Activated B cell treated with CpG ODN at 0.5 μM for 24 hours (primary cell): ENCODE results near the gene PRKN. TPM values are rescaled to one million over a fixed set of nuclear protein-coding genes. Genes with fewer than 3 reads are reported as not detected.

Experiments
- ATAC-seq: fragments of 200-7000 bp; cut with Tn5 transposase; one replicate; pipeline ENCODE4 v1.10.0; 2021; ENCODE audit warnings: low read depth, mild to moderate bottlenecking, moderate library complexity
- CTCF ChIA-PET: fragments of 350-600 bp; sonication (Branson Sonifier 250); formaldehyde crosslinking; loops from one replicate; lab custom pipeline; 2021; ENCODE audit warnings: antibody characterized with exemption; lab: Charles Lee
- POLR2A ChIA-PET: fragments of 350-600 bp; sonication (Branson Sonifier 250); formaldehyde crosslinking; loops from one replicate; lab custom pipeline; 2021; ENCODE audit warnings: antibody characterized with exemption; lab: Charles Lee
- DNase-seq: peaks from one replicate; pipeline ENCODE4 v3.0.0; 2022
- H3K27ac Mint-ChIP-seq: one replicate; pipeline ENCODE4 v1.8.0; 2020; ENCODE audit warnings: mixed read lengths
- H3K27me3 Mint-ChIP-seq: one replicate; pipeline ENCODE4 v1.8.0; 2021; ENCODE audit warnings: mixed read lengths
- H3K36me3 Mint-ChIP-seq: one replicate; pipeline ENCODE4 v1.8.0; 2021; ENCODE audit warnings: low read depth, mixed read lengths
- H3K4me1 Mint-ChIP-seq: one replicate; pipeline ENCODE4 v1.8.0; 2021; ENCODE audit warnings: mixed read lengths
- H3K4me3 Mint-ChIP-seq: one replicate; pipeline ENCODE4 v1.8.0; 2020; ENCODE audit warnings: mild to moderate bottlenecking, mixed read lengths
- H3K9me3 Mint-ChIP-seq: one replicate; pipeline ENCODE4 v1.8.0; 2020; ENCODE audit warnings: mixed read lengths
- CTCF ChIP-seq: fragments of 200-600 bp; IDR thresholded peaks from one replicate; pipeline ENCODE4 v1.8.0; 2022; ENCODE audit warnings: antibody characterized with exemption, mild to moderate bottlenecking
- intact Hi-C: fragments of 100-400 bp; cut with micrococcal nuclease; formaldehyde crosslinking; loops from one replicate; pipeline ENCODE4 v1.15.1; 2024
- total RNA-seq: library from RNA; stranded (reverse); gene quantifications from 2 replicates; pipeline ENCODE4 v1.2.3, GENCODE V29; 2022

Gene PRKN
- total RNA-seq, 1 donor from 2014 or later = 2.3 TPM

GRCh38 chr6:161522276-161522675 is 1205.3 kb downstream of the PRKN start:
- TF ChIP-seq CTCF = no peak
- no peaks in the 10 kb centered on the region for H3K4me1 Mint-ChIP-seq
- no peaks in the 10 kb centered on the region for H3K36me3 Mint-ChIP-seq
- DNase-seq (no peak), ATAC-seq (no peak)
- intact Hi-C loops = no loop called here
- POLR2A ChIA-PET = no interaction called here
- H3K4me3 Mint-ChIP-seq = no peak overlapping the region
- H3K27ac Mint-ChIP-seq = no peak overlapping the region
- no peaks in the 10 kb centered on the region for H3K27me3 Mint-ChIP-seq
- peaks cover 4% of the 10 kb centered on the region for H3K9me3 Mint-ChIP-seq
- CTCF ChIA-PET = no interaction called here

GRCh38 chr6:161511447-161512095 is 1216.0 kb downstream of the PRKN start:
- POLR2A ChIA-PET = no interaction called here
- H3K4me3 Mint-ChIP-seq = no peak overlapping the region
- no peaks in the 10 kb centered on the region for H3K9me3 Mint-ChIP-seq
- DNase-seq = no peak
- no peak overlapping the region for H3K27ac Mint-ChIP-seq
- H3K27me3 Mint-ChIP-seq = no peaks in the 10 kb centered on the region
- intact Hi-C loops = no loop called here
- CTCF ChIA-PET = no interaction called here
- no peak for ATAC-seq
- no peaks in the 10 kb centered on the region for H3K36me3 Mint-ChIP-seq
- no peaks in the 10 kb centered on the region for H3K4me1 Mint-ChIP-seq
- TF ChIP-seq CTCF = no peak

GRCh38 chr6:161508341-161508740 is 1219.2 kb downstream of the PRKN start:
- peaks cover 2% of the 10 kb centered on the region for H3K9me3 Mint-ChIP-seq
- ATAC-seq (no peak), DNase-seq (no peak)
- H3K4me1 Mint-ChIP-seq = no peaks in the 10 kb centered on the region
- intact Hi-C loops = no loop called here
- no peak overlapping the region for H3K4me3 Mint-ChIP-seq
- ChIA-PET POLR2A (no interaction called here), CTCF (no interaction called here)
- H3K36me3 Mint-ChIP-seq = no peaks in the 10 kb centered on the region
- no peaks in the 10 kb centered on the region for H3K27me3 Mint-ChIP-seq
- TF ChIP-seq CTCF = no peak
- no peak overlapping the region for H3K27ac Mint-ChIP-seq

GRCh38 chr6:161507375-161507774 is 1220.2 kb downstream of the PRKN start:
- intact Hi-C loops = no loop called here
- Mint-ChIP-seq H3K4me1 (no peaks in the 10 kb centered on the region), H3K36me3 (no peaks in the 10 kb centered on the region), H3K9me3 (peaks cover 2% of the 10 kb centered on the region), H3K27me3 (no peaks in the 10 kb centered on the region), H3K4me3 (no peak overlapping the region), H3K27ac (no peak overlapping the region)
- no peak for TF ChIP-seq CTCF
- ChIA-PET CTCF (no interaction called here), POLR2A (no interaction called here)
- no peak for ATAC-seq
- no peak for DNase-seq

GRCh38 chr6:161503570-161503969 is 1224.0 kb downstream of the PRKN start:
- no peak overlapping the region for H3K27ac Mint-ChIP-seq
- no peak overlapping the region for H3K4me3 Mint-ChIP-seq
- H3K27me3 Mint-ChIP-seq = no peaks in the 10 kb centered on the region
- ChIA-PET POLR2A (no interaction called here), CTCF (no interaction called here)
- TF ChIP-seq CTCF = no peak
- DNase-seq (no peak), ATAC-seq (no peak)
- H3K9me3 Mint-ChIP-seq = peaks cover 4% of the 10 kb centered on the region
- intact Hi-C loops = no loop called here
- no peaks in the 10 kb centered on the region for H3K4me1 Mint-ChIP-seq
- no peaks in the 10 kb centered on the region for H3K36me3 Mint-ChIP-seq
